ENCODE results near the gene EMILIN2.

- TF ChIP-seq, protein P1, sequence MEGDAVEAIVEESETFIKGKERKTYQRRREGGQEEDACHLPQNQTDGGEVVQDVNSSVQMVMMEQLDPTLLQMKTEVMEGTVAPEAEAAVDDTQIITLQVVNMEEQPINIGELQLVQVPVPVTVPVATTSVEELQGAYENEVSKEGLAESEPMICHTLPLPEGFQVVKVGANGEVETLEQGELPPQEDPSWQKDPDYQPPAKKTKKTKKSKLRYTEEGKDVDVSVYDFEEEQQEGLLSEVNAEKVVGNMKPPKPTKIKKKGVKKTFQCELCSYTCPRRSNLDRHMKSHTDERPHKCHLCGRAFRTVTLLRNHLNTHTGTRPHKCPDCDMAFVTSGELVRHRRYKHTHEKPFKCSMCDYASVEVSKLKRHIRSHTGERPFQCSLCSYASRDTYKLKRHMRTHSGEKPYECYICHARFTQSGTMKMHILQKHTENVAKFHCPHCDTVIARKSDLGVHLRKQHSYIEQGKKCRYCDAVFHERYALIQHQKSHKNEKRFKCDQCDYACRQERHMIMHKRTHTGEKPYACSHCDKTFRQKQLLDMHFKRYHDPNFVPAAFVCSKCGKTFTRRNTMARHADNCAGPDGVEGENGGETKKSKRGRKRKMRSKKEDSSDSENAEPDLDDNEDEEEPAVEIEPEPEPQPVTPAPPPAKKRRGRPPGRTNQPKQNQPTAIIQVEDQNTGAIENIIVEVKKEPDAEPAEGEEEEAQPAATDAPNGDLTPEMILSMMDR (IDR thresholded peaks at IDR 0.05; ENCODE audit: poor library complexity) = no peak
- no peak for TF ChIP-seq EZH2 (IDR thresholded peaks at IDR 0.05; ENCODE audit: borderline replicate concordance)
These were observed 28.5 kb upstream of the EMILIN2 start for GRCh38 chr18:2818281-2818680.
